ENCODE results near the gene CEBPZOS. TPM values are rescaled to one million over a fixed set of nuclear protein-coding genes. Genes with fewer than 3 reads are reported as not detected.

CEBPZOS gene
- 24.6 and 40.0 TPM in 2 replicates for polyA plus RNA-seq (2011; rRNA removed)
- 7.7 and 9.3 TPM in 2 replicates for polyA minus RNA-seq (2011; rRNA and poly(A)+ RNA removed)

GRCh38 chr2:37196320-37197195 is at the start of gene CEBPZOS:
TSS of gene CEBPZOS (plus strand) at chr2:37196496. CDS start at chr2:37199705, 3,209 bp downstream.
- Histone ChIP-seq H3K36me3 (ENCODE audit: control insufficient read depth, insufficient read depth, low read length) (no peaks in the 10 kb centered on the region), H3K4me3 (ENCODE audit: low read depth, low read length) (peak within 1 kb of the TSS; percentile 55), H3K27me3 (ENCODE audit: control insufficient read depth, insufficient read depth, low read length) (no peaks in the 10 kb centered on the region)
- no peak for TF ChIP-seq CTCF (IDR thresholded peaks at IDR 0.05; ENCODE audit: insufficient read depth, low read depth, low read length)
- ChIA-PET POLR2A (no interaction called here), CTCF (interaction anchor here (0.9 to 1.0 kb wide), 2 partner anchors 16 to 28 kb away, joined by 3 to 4 read pairs; no protein-coding TSS in a partner anchor)
- peak; percentile 26 for DNase-seq (ENCODE audit: low read depth)

DNA sequence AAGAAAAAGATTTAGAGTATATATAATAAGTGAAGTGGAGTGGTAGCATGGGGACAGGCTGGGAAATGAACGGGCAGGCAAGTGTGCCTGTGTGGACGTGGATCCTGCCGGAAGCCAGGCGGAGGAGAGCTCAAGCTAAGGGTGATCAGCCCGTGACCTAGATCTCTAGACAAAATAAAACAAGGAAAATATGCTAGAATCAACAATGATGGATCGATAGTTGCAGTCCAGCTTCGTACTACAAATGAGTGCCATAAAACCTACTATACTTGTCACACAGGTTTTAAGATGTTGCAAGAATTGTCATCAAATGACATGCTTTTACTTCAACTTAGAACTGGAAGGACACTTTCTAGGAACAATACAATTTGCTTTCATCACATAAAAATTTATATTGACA is 48.0 kb upstream of the CEBPZOS start:
- DNase-seq (ENCODE audit: low read depth): no peak
- ChIA-PET POLR2A (no interaction called here), CTCF (no interaction called here)
- Histone ChIP-seq H3K4me3 (ENCODE audit: low read depth, low read length) (no peak overlapping the region), H3K27me3 (ENCODE audit: control insufficient read depth, insufficient read depth, low read length) (no peaks in the 10 kb centered on the region), H3K36me3 (ENCODE audit: control insufficient read depth, insufficient read depth, low read length) (peaks cover 8% of the 10 kb centered on the region)
- no peak for TF ChIP-seq CTCF (IDR thresholded peaks at IDR 0.05; ENCODE audit: insufficient read depth, low read depth, low read length)

DNA sequence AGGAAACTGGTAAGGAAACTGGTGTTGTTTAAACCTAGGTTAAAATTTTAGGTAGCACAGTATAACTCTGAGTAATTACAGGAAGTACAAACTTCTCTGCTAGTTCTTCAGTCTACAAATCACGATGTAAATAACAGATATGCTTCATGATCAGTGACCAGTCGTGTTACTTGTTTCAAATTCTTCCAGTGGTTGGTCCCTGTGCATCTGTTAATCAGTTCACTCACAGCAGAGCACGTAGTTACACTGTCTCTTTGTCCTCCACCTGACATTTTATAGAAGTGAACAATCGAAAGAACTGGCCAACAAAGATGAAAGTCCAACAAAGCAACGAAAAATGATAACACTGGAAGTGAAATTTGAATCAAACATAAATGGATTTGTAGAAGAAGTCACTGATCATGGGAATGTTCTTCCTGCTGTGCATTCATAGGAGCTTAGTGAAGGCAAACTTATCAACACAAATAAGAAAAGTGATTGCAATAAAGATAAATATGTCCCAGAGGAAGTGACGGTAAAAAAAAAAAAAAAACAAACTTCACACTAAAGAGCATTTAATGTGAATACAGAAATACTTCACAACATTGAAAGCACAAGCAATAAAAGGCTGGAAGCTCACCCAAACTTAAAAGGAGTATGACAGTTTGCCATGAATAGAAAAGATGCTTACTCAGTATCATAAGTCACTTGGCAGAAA is 46.5 kb upstream of the CEBPZOS start:
- Histone ChIP-seq H3K4me3 (ENCODE audit: low read depth, low read length) (no peak overlapping the region), H3K36me3 (ENCODE audit: control insufficient read depth, insufficient read depth, low read length) (peaks cover 3% of the 10 kb centered on the region), H3K27me3 (ENCODE audit: control insufficient read depth, insufficient read depth, low read length) (no peaks in the 10 kb centered on the region)
- POLR2A ChIA-PET: no interaction called here
- DNase-seq (ENCODE audit: low read depth): no peak
- no peak for TF ChIP-seq CTCF (IDR thresholded peaks at IDR 0.05; ENCODE audit: insufficient read depth, low read depth, low read length)
- CTCF ChIA-PET: no interaction called here

- no peak for DNase-seq (ENCODE audit: low read depth)
- no peak for TF ChIP-seq CTCF (IDR thresholded peaks at IDR 0.05; ENCODE audit: insufficient read depth, low read depth, low read length)
- no peaks in the 10 kb centered on the region for H3K27me3 ChIP-seq (ENCODE audit: control insufficient read depth, insufficient read depth, low read length)
- 0 out of 2 replicates have a peak, but pooled peaks cover 2% of the 10 kb centered on the region for H3K36me3 ChIP-seq (ENCODE audit: control insufficient read depth, insufficient read depth, low read length)
- no peak overlapping the region for H3K4me3 ChIP-seq (ENCODE audit: low read depth, low read length)
- ChIA-PET POLR2A (interaction anchor here (0.7 kb wide), 1 partner anchor 11 kb away, joined by 17 read pairs; no protein-coding TSS in a partner anchor), CTCF (no interaction called here)
These were observed 43.1 kb upstream of the CEBPZOS start for GRCh38 chr2:37153224-37153623.

- ChIA-PET POLR2A (no interaction called here), CTCF (interaction anchor here (1.1 to 2.5 kb wide), 2 partner anchors 8 to 13 kb away, joined by 3 to 9 read pairs; no protein-coding TSS in a partner anchor)
- Histone ChIP-seq H3K36me3 (ENCODE audit: control insufficient read depth, insufficient read depth, low read length) (no peaks in the 10 kb centered on the region), H3K4me3 (ENCODE audit: low read depth, low read length) (no peak overlapping the region), H3K27me3 (ENCODE audit: control insufficient read depth, insufficient read depth, low read length) (no peaks in the 10 kb centered on the region)
- TF ChIP-seq CTCF (IDR thresholded peaks at IDR 0.05; ENCODE audit: insufficient read depth, low read depth, low read length): no peak
- no peak for DNase-seq (ENCODE audit: low read depth)
These were observed 41.5 kb upstream of the CEBPZOS start for GRCh38 chr2:37154785-37155184.
